GM13977 (cell line): ENCODE results near the gene TRMT61A.

Source experiments
- DNase-seq: peaks from one replicate; pipeline ENCODE4 v3.0.0; 2012; ENCODE audit warnings: low spot score
- CTCF ChIP-seq: IDR thresholded peaks from 2 replicates; pipeline ENCODE4 v1.5.1; 2012; ENCODE audit warnings: mild to moderate bottlenecking, control low read depth; ENCODE audit not compliant: insufficient read depth; ENCODE audit errors: extremely low read depth, missing control alignments
- in situ Hi-C: fragments of 300-500 bp; cut with MboI; formaldehyde crosslinking; loops from one replicate; pipeline ENCODE4 v1.12.0; 2022; ENCODE audit warnings: low sequenced_read_pairs, low pct_unique_long_range_greater_than_20kb, mixed read lengths, inconsistent platforms; ENCODE audit not compliant: unreplicated experiment

TRMT61A gene

GRCh38 chr14:103581954-103582703 lies 53.1 kb downstream of the TRMT61A start:
- no peak for DNase-seq
- in situ Hi-C loops: no loop called here
- TF ChIP-seq CTCF: no peak

GRCh38 chr14:103584326-103584915 lies 55.4 kb downstream of the TRMT61A start:
- TF ChIP-seq CTCF: no peak
- DNase-seq: no peak
- in situ Hi-C loops: no loop called here
